Glomerular endothelial cell (primary cell): ENCODE results near the gene AKIRIN2. TPM values are rescaled to one million over a fixed set of nuclear protein-coding genes. Genes with fewer than 3 reads are reported as not detected.
"Not testable (repeated sequence)": the region's sequence is repeated elsewhere in the genome, so short reads cannot be mapped to it uniquely, and the experiment has no call there.

Source experiments
- DNase-seq: peaks from one replicate; pipeline ENCODE4 v3.0.0-alpha.2; 2011; ENCODE audit warnings: low read depth, low spot score; ENCODE audit errors: extremely low read depth
- total RNA-seq: library from RNA; depleted of rRNA; stranded (reverse); fragments of >200 nt; gene quantifications from 2 replicates; pipeline ENCODE4 v1.2.3, GENCODE V29; 2015

AKIRIN2 gene
- total RNA-seq, 1 donor from 2014 or later, result 32.4 TPM

GRCh38 chr6:87690441-87690840, 11.6 kb downstream of the AKIRIN2 start:
- no peak for DNase-seq

GRCh38 chr6:87687893-87688292, 14.1 kb downstream of the AKIRIN2 start:
- not testable (repeated sequence) for DNase-seq

- DNase-seq, result no peak
Observed at GRCh38 chr6:87687296-87687695, 14.7 kb downstream of the AKIRIN2 start.

- DNase-seq, result not testable (repeated sequence)
Observed at GRCh38 chr6:87686636-87687205, 15.3 kb downstream of the AKIRIN2 start.

- no peak for DNase-seq
Observed at GRCh38 chr6:87684895-87685654, 17.0 kb downstream of the AKIRIN2 start.

GRCh38 chr6:87683890-87684289, 18.1 kb downstream of the AKIRIN2 start:
- no peak for DNase-seq

- DNase-seq, result no peak
Observed at GRCh38 chr6:87682310-87682709, 19.7 kb downstream of the AKIRIN2 start.

- no peak for DNase-seq
Observed at GRCh38 chr6:87675004-87675681, 26.9 kb downstream of the AKIRIN2 start.

GRCh38 chr6:87674290-87674689, 27.7 kb downstream of the AKIRIN2 start:
- DNase-seq, result no peak

GRCh38 chr6:87673237-87673636, 28.8 kb downstream of the AKIRIN2 start:
- DNase-seq, result no peak

- DNase-seq, result no peak
Observed at GRCh38 chr6:87672641-87673040, 29.4 kb downstream of the AKIRIN2 start.

- DNase-seq, result no peak
Observed at GRCh38 chr6:87671555-87672029, 30.4 kb downstream of the AKIRIN2 start.

GRCh38 chr6:87670707-87671106, 31.3 kb downstream of the AKIRIN2 start:
- no peak for DNase-seq

GRCh38 chr6:87669051-87669450, 33.0 kb downstream of the AKIRIN2 start:
- no peak for DNase-seq

- DNase-seq, result no peak
Observed at GRCh38 chr6:87668013-87668412, 34.0 kb downstream of the AKIRIN2 start.

- DNase-seq, result no peak
Observed at GRCh38 chr6:87667032-87667431, 35.0 kb downstream of the AKIRIN2 start.

GRCh38 chr6:87664921-87665485, 37.0 kb downstream of the AKIRIN2 start:
- DNase-seq, result no peak

- DNase-seq, result no peak
Observed at GRCh38 chr6:87663434-87663833, 38.6 kb downstream of the AKIRIN2 start.

- no peak for DNase-seq
Observed at GRCh38 chr6:87661503-87661902, 40.5 kb downstream of the AKIRIN2 start.

- DNase-seq, result no peak
Observed at GRCh38 chr6:87661016-87661415, 41.0 kb downstream of the AKIRIN2 start.

GRCh38 chr6:87660226-87660911, 41.7 kb downstream of the AKIRIN2 start:
- no peak for DNase-seq
